ENCODE measurements around the gene ASTN2.
"Not testable (repeated sequence)": the region's sequence is repeated elsewhere in the genome, so short reads cannot be mapped to it uniquely, and the experiment has no call there.

ASTN2 gene

DNA sequence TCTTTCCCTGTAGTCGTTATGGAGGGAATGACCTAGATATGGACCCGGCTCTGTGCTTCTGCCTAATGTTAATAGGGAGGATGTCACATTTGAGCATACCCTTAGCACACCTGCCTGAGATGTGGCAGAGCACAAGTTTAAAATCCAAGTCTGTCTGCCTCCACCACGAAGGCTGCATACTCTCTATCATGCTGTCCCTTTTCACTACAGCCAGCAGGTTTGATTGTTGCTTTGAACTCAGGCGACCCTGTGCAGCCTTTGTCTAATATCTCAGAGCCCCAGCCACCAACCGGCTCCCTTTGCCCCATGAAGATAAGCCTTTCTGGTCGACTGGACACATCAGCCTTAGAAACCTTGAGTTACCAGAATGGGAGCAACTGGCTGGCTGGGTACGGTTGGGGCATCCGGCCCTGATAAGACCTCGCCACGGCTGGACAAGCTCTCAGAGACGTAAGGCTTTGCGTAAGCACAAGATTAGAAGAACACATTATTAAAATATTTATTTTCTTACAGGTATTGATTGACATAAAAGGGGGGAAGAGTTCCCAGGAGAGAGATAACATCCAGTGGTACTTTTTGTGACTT is 949.8 kb downstream of the ASTN2 start:
- no peak for DNase-seq

GRCh38 chr9:116464423-116464822 is 950.4 kb downstream of the ASTN2 start:
- no peak for DNase-seq

DNA sequence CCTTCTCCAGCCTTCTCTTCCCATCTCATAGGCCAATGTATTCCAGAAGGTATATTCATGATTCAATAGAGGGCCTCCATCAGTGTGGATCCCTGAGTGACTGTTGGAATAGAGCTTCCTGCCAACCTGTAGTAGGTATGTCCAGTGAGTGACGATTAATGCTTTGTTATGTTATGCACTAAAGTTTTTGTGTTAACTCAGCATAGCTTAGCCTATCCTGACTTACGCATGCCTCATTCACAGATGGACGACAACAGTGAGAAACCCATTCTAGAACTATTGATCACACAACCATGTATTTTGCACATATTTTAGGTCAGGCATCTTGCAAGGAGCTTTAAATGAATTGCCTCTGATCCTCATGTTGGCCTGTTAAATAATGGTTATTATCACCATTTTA is 953.2 kb downstream of the ASTN2 start:
- DNase-seq = no peak

DNA sequence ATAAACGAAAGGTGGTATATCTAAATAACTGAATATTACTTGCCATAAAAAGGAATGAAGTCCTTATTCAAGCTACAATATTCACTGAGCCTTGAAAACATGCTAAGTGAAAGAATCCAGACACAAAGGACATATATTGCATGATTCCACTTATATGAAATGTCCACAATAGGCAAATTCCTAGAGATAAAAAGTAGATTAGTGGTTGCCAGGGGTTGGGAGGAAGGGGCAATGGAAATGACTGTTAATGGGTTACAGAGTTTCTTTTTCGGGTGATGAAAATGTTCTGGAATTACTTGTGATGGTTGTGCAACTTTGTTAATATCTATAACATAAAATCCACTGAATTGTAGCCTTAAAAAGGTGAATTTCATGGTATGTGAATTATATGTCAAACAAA is 954.8 kb downstream of the ASTN2 start:
- DNase-seq = no peak

- DNase-seq = no peak
Observed at GRCh38 chr9:116459576-116459975, 955.3 kb downstream of the ASTN2 start.

DNA sequence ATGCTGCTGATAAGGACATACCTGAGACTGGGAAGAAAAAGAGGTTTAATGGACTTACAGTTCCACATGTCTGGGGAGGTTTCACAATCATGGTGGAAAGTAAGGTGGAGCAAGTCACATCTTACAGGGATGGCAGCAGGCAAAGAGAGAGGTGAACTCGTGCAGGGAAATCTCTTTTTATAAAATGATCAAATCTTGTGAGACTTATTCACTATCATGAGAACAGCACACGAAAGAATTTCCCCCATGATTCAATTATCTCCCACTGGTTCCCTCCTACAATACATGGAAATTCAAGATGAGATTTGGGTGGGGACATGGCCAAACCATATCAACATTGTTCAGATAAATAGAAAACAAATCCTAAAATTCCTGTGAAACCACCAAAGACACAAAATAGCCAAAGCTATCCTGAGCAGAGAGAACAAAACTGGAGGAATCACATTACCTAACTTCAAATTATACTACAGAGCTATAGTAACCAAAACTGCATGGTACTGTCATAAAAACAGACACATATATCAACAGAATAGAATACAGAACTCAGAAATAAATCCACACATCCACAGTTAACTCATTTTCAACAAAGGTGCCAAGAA is 958.3 kb downstream of the ASTN2 start:
- DNase-seq = no peak

DNA sequence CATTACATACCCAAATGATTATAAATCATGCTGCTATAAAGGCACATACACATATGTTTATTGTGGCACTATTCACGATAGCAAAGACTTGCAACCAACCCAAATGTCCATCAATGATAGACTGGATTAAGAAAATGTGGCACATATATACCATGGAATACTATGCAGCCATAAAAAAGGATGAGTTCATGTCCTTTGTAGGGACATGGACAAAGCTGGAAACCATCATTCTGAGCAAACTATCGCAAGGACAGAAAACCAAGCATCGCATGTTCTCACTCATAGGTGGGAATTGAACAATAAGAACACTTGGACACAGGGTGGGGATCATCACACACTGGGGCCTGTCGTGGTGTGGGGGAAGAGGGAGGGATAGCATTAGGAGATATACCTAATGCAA is 960.3 kb downstream of the ASTN2 start:
- not testable (repeated sequence) for DNase-seq

DNA sequence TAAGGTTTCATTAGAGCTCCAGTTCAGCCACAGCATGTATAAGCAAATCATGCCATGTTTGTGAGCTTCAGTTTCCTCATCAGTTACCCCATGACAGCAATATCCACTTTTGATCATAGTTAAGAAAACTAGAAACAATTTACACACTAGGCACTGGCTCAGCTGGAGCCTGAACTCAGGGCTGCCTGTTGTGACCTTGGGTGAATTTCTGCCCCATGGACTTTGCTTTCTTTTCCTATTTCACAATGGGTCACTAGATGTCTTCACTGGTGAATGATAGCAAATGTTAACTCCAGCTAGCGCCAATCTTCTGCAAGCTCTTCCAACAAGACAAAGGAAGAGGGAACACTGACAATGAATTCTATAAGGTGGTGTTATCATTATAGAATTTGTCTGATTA is 961.1 kb downstream of the ASTN2 start:
- DNase-seq = no peak

GRCh38 chr9:116452634-116453033 is 962.2 kb downstream of the ASTN2 start:
- no peak for DNase-seq

- DNase-seq = no peak
Observed at GRCh38 chr9:116452227-116452626, 962.6 kb downstream of the ASTN2 start.

DNA sequence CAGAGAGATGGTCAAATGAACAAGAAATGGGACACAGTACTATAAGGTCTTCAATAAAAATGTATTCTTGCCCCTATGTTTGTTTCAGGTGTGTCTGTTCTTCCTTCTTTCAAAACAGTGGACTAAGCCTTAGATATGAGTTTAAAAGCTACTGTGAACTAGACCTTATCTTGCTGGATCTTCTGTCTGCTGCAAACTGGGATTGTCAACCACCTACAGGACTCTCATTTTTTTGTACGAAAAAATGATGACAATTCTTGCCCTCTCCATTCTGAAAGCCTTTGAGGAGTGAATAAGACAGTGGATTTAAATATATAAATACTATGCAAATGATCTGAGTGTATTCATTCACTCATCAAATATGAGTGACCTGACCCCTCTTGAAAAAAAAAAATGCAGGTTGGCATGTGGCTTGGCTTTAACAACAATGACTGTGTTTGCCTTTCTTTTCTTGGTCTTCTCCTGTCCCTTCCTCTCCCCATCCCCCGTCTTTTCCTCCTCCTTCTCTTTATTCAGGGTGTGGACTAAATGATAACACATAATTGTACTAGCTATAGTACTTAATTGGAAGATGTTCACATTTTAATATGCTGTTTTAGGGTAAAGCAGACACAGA is 963.2 kb downstream of the ASTN2 start:
- DNase-seq = no peak

- no peak for DNase-seq
Observed at GRCh38 chr9:116450378-116451139, 964.3 kb downstream of the ASTN2 start.

DNA sequence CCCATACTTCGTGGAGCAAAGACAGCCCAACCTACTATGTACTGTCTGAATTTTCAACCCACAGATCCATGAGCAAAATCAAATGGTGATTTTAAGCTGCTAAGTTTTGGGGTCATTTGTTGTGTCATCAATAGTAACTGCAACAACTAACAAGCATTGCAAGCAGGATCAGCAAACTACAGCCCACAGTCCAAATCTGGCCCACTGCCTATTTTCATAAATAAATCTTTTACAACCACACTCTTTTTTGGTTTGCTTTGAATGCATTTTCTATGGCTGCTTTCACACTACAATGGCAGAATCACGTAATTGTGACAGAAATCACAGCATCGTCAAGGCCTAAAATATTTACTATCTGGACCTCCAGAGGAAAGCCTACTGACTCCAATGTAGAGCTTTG is 964.9 kb downstream of the ASTN2 start:
- no peak for DNase-seq

GRCh38 chr9:116448431-116448830 is 966.4 kb downstream of the ASTN2 start:
- DNase-seq = no peak

DNA sequence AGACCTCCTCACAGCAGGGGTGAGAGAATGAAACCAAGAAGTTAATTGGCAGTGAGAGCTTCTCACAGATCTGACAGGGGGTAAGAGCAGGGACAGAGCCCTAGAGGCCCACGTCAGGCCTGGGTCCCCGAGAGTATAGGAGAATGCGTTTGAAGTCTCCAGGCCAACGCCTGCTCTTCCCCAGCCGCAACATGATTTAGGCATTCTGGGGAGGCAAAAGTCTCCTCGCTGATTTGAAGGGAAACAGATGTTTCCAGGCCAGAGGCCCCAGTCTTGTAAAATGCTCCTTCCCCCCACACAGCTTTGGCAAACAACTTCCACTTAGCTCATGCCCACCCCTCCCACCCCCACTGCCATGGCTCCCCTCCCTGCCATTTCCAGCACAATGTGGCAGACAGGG is 966.9 kb downstream of the ASTN2 start:
- DNase-seq = no peak

DNA sequence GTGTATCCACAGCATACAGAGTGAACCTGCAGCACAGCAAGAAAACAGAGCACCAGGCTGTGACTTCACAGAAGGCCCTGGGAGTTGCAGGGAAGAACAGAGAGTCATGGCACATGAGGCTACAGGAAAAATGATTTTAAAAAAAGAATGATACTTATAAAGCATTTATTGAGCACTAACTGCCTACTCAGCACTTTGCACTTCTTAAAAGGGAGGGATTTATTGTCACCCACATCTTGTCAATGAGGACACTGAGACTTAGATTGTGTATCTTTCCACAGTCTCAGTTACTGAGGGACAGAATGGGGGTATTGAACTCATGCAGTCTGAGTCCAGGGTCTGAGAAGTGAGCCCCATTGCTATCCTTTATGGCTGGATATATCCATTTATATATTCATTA is 972.3 kb downstream of the ASTN2 start:
- no peak for DNase-seq

DNA sequence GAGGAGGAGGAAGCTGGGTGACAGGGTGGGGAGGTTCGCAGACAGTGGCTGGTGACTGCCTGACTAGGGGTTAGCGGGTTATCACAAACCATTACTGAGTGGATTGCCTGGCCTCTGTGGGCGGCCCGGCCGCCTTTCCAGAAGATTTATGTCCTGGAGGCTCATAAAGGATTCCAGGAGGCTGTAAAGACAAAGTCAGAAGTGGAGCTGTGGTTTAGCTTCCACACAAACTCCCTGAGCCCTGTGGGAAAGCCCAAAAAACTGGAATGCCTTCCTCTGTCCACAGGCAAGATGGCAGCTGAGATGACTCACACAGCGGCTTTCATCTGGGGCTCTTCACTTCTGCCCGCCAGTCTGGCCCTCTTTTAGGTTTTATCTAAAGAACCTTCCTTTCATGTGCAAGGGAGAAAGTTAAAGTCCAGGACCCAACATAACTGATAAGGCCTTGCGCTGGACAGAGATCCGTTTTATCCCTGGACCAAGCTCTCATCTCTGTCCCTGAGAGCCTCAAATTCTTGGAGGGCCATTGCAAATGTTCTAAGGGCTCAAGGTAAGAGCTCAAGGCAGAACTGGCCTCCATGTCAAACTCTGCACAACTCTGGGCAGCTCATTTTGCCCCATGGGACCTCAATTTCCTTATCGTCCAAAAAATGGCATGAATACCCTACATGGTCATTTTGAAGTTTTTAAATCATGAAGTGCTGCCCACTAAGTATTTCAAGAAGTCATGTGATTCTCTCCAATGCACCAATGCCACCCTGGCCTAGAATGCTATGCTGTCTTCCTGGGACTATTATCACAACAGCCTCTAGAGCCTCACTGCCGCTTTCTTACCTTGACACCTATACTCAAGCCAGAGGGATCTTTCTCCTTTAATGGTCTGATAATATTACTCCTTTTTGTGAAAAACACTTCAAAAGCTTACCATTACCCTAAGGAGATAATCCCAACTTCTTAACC is 977.2 kb downstream of the ASTN2 start:
- DNase-seq = no peak

DNA sequence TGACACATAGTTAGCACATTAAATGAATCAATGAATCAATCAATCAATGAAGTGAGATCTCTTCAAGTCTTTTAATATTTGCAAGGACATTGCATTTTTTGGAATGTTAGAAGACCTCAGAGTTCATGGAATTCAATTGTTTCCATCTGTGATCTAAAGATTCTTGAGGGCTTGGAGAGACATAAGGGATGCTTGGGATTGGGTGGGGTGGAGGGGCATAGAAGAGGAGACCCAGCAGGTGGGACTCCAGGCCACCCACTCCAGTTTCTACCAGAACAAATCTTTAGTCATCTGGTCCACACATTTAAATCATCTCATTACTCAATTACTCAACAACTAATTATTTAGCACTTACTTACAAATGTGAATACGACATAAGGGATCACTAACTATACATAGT is 978.7 kb downstream of the ASTN2 start:
- DNase-seq = no peak

- DNase-seq = no peak
Observed at GRCh38 chr9:116435706-116436105, 979.2 kb downstream of the ASTN2 start.

- no peak for DNase-seq
Observed at GRCh38 chr9:116434314-116434713, 980.5 kb downstream of the ASTN2 start.

- no peak for DNase-seq
Observed at GRCh38 chr9:116432051-116432450, 982.8 kb downstream of the ASTN2 start.

GRCh38 chr9:116430849-116431248 is 984.0 kb downstream of the ASTN2 start:
- DNase-seq = no peak

- DNase-seq = no peak
Observed at GRCh38 chr9:116425244-116425643, 989.6 kb downstream of the ASTN2 start.
